KG1 (cell line): ENCODE results near the gene MBP.

Source experiments
- DNase-seq: peaks from one replicate; lab custom pipeline; 2025; lab: John Stamatoyannopoulos, UW

The MBP gene

GRCh38 chr18:77133835-77134496, 1.4 kb upstream of the MBP start:
- peak; percentile 32 for DNase-seq

- no peak for DNase-seq
Observed at GRCh38 chr18:77133051-77133834, 660 bp upstream of the MBP start.

GRCh38 chr18:77131652-77132368, 773 bp downstream of the MBP start:
- no peak for DNase-seq

- DNase-seq = peak; percentile 25
Observed at GRCh38 chr18:77131100-77131651, 1.4 kb downstream of the MBP start.

- no peak for DNase-seq
Observed at GRCh38 chr18:77130229-77131099, 2.1 kb downstream of the MBP start.

- no peak for DNase-seq
Observed at GRCh38 chr18:77129150-77129551, 3.4 kb downstream of the MBP start.

GRCh38 chr18:77127769-77128671, 4.6 kb downstream of the MBP start:
- peak; percentile 69 for DNase-seq

- DNase-seq = no peak
Observed at GRCh38 chr18:77124452-77124922, 8.1 kb downstream of the MBP start.

GRCh38 chr18:77123320-77124231, 9.0 kb downstream of the MBP start:
- DNase-seq = no peak

- DNase-seq = no peak
Observed at GRCh38 chr18:77121523-77121922, 11.1 kb downstream of the MBP start.

- no peak for DNase-seq
Observed at GRCh38 chr18:77119851-77120491, 12.6 kb downstream of the MBP start.

- DNase-seq = no peak
Observed at GRCh38 chr18:77119101-77119850, 13.3 kb downstream of the MBP start.

- no peak for DNase-seq
Observed at GRCh38 chr18:77118256-77119090, 14.1 kb downstream of the MBP start.

- DNase-seq = no peak
Observed at GRCh38 chr18:77116201-77117080, 16.1 kb downstream of the MBP start.

- peak; percentile 93 for DNase-seq
Observed at GRCh38 chr18:77115192-77115953, 17.2 kb downstream of the MBP start.
